Right cardiac atrium (tissue), 5 donors: ENCODE results near the gene CYP2R1. TPM values are rescaled to one million over a fixed set of nuclear protein-coding genes. Genes with fewer than 3 reads are reported as not detected.

ENCODE experiments used
- polyA plus RNA-seq: library from polyadenylated mRNA; stranded (reverse); fragments of 200-250 nt; gene quantifications from one replicate; pipeline ENCODE4 v1.2.3, GENCODE V29; 2013
- total RNA-seq, 4 donors: library from RNA; stranded (reverse); fragmentation: NEBNext Ultra II Directional; extraction: Animal tissue kit (Norgen Biotek cat#: 25700); gene quantifications; one replicate each; pipeline ENCODE4 v1.2.1, GENCODE V29; 2021
- donor health status: healthy with polysubstance abuse.
- donor health status: DM: no; HTN: yes; CAD: no.
- donor health status: DM: no; HTN: no; CAD: no.
- donor health status: DM: no; HTN: yes; CAD: no; lungs with severe emphysema.
- donor health status: DM: yes; HTN: yes; CAD: no.

CYP2R1 gene
- total and polyA plus RNA-seq, 5 donors: 7.7 to 9.8 (median 8.9) TPM

Other genes with a start within 250 kb of the CYP2R1 start
- gene PDE3B, start 248.4 kb downstream of the CYP2R1 start, total RNA-seq: 10 to 100 TPM in 1 of 4 donors, 1 to 10 TPM in 3; 8.3 to 18.6 (median 9.4) TPM
- gene PDE3B, start 248.4 kb downstream of the CYP2R1 start, polyA plus RNA-seq: 4.9 TPM
- not detected for gene CALCA, start 80.1 kb upstream of the CYP2R1 start, total RNA-seq
- gene CALCA, start 80.1 kb upstream of the CYP2R1 start, polyA plus RNA-seq: 0.20 TPM
- gene CALCB, start 181.4 kb upstream of the CYP2R1 start, total RNA-seq: under 1 TPM in 2 of 4 donors, not detected in 2; 0.09 to 0.17 TPM
- gene CALCB, start 181.4 kb upstream of the CYP2R1 start, polyA plus RNA-seq: 0.05 TPM
- 1 to 10 TPM in 2 of 4 donors, under 1 TPM in 2; 0.91 to 1.0 (median 0.99) TPM for gene INSC, start 222.7 kb upstream of the CYP2R1 start, total RNA-seq
- 0.95 TPM for gene INSC, start 222.7 kb upstream of the CYP2R1 start, polyA plus RNA-seq